Measurements from ENCODE around the gene POLR3K.

GRCh38 chr16:50769-51591, 2.4 kb downstream of the POLR3K start:
- TF ChIP-seq KDM1A (IDR thresholded peaks at IDR 0.05; ENCODE audit: low read depth): no peak
- no peak for TF ChIP-seq HDAC2 (IDR thresholded peaks at IDR 0.05)
- no peak for TF ChIP-seq JUN (IDR thresholded peaks at IDR 0.05)
- no peak for TF ChIP-seq MAZ (IDR thresholded peaks at IDR 0.05; ENCODE audit: borderline replicate concordance, low read depth, low read length)
- TF ChIP-seq EP300 (IDR thresholded peaks at IDR 0.05): no peak
- TF ChIP-seq CTCF (IDR thresholded peaks at IDR 0.05): no peak
- TF ChIP-seq CBX8 (IDR thresholded peaks at IDR 0.05): no peak
- TF ChIP-seq RARB (CRISPR knock-in tag; IDR thresholded peaks at IDR 0.05): no peak
- no peak for TF ChIP-seq REST (IDR thresholded peaks at IDR 0.05)
- TF ChIP-seq POLR2A (IDR thresholded peaks at IDR 0.05; ENCODE audit: low read length): no peak
